IMR-90 (cell line): ENCODE results near the gene MAPKAP1. TPM values are rescaled to one million over a fixed set of nuclear protein-coding genes. Genes with fewer than 3 reads are reported as not detected.

Experiments used
- ATAC-seq: fragments of 200-7000 bp; cut with Tn5 transposase; 2 replicates; pipeline ENCODE4 v1.9.1; 2020; ENCODE audit warnings: low read depth, mild to moderate bottlenecking, moderate library complexity
- BruUV-seq: library from RNA; stranded (reverse); fragments of 400-500 nt; replicated peaks from 2 replicates; lab custom pipeline; 2021; lab: Mats Ljungman, UMichigan
- CTCF ChIA-PET: fragments of 300-600 bp; formaldehyde crosslinking; extraction: SDS; loops from one replicate; lab custom pipeline; 2021; ENCODE audit warnings: antibody characterized with exemption; lab: Yijun Ruan, JAX
- POLR2A ChIA-PET: fragments of 300-600 bp; sonication (Branson Sonifier 250); formaldehyde crosslinking; loops from one replicate; lab custom pipeline; 2022; ENCODE audit warnings: antibody characterized with exemption; ENCODE audit not compliant: unreplicated experiment; lab: Charles Lee
- DNase-seq: peaks from one replicate; pipeline ENCODE4 v3.0.0; 2013
- H2AFZ ChIP-seq: replicated peaks from 2 replicates; pipeline ENCODE3; 2013; ENCODE audit warnings: low read length, mild to moderate bottlenecking; ENCODE audit not compliant: poor library complexity
- H2AK5ac ChIP-seq: 2 replicates; pipeline ENCODE4 v1.6.1; 2013; ENCODE audit warnings: low read depth, low read length, inconsistent platforms
- H2AK9ac ChIP-seq: replicated peaks from 2 replicates; pipeline ENCODE3; 2013; ENCODE audit warnings: mild to moderate bottlenecking, low read depth, low read length, moderate library complexity; ENCODE audit not compliant: poor library complexity
- H2BK120ac ChIP-seq: 2 replicates; pipeline ENCODE4 v1.6.1; 2013; ENCODE audit warnings: low read depth, low read length, inconsistent platforms
- H2BK15ac ChIP-seq: 3 replicates; pipeline ENCODE4 v1.6.1; 2013; ENCODE audit warnings: low read depth, low read length, inconsistent platforms
- H2BK20ac ChIP-seq: 2 replicates; pipeline ENCODE4 v1.6.1; 2013; ENCODE audit warnings: low read depth, mild to moderate bottlenecking, inconsistent platforms, low read length, moderate library complexity
- H2BK5ac ChIP-seq: 2 replicates; pipeline ENCODE4 v1.6.1; 2013; ENCODE audit warnings: mild to moderate bottlenecking, low read depth, low read length, inconsistent platforms; ENCODE audit not compliant: poor library complexity, severe bottlenecking
- H3K14ac ChIP-seq: replicated peaks from 2 replicates; pipeline ENCODE4 v1.6.1; 2013; ENCODE audit warnings: low read depth, low read length, inconsistent platforms
- H3K18ac ChIP-seq: 2 replicates; pipeline ENCODE4 v1.6.1; 2013; ENCODE audit warnings: low read depth, low read length, control low read depth
- H3K23ac ChIP-seq: 2 replicates; pipeline ENCODE4 v1.6.1; 2013; ENCODE audit warnings: low read depth, low read length, inconsistent platforms
- H3K27ac ChIP-seq: 2 replicates; pipeline ENCODE4 v1.5.1; 2013; ENCODE audit warnings: mild to moderate bottlenecking, control low read depth, low read length; ENCODE audit not compliant: insufficient read depth
- H3K27me3 ChIP-seq: 2 replicates; pipeline ENCODE4 v1.6.1; 2013; ENCODE audit warnings: low read length; ENCODE audit not compliant: control insufficient read depth, insufficient read depth
- H3K36me3 ChIP-seq: 2 replicates; pipeline ENCODE4 v1.6.1; 2013; ENCODE audit warnings: low read length, mixed read lengths; ENCODE audit not compliant: control insufficient read depth, insufficient read depth
- H3K4ac ChIP-seq: 2 replicates; pipeline ENCODE4 v1.6.1; 2013; ENCODE audit warnings: low read depth, low read length, inconsistent platforms
- H3K4me1 ChIP-seq: 2 replicates; pipeline ENCODE4 v1.6.1; 2013; ENCODE audit warnings: low read length, mixed read lengths; ENCODE audit not compliant: control insufficient read depth, insufficient read depth
- H3K4me2 ChIP-seq: 2 replicates; pipeline ENCODE4 v1.6.1; 2013; ENCODE audit warnings: low read depth, mild to moderate bottlenecking, control low read depth, low read length, moderate library complexity
- H3K4me3 ChIP-seq: 2 replicates; pipeline ENCODE4 v1.5.1; 2013; ENCODE audit warnings: low read depth, mild to moderate bottlenecking, control low read depth, low read length, moderate library complexity; ENCODE audit not compliant: insufficient read depth
- H3K56ac ChIP-seq: 2 replicates; pipeline ENCODE4 v1.6.1; 2013; ENCODE audit warnings: low read length, inconsistent platforms; ENCODE audit not compliant: insufficient read depth; ENCODE audit errors: extremely low read depth
- H3K79me1 ChIP-seq, 2 experiments: 2 replicates each; pipeline ENCODE4 v1.6.1; 2013; ENCODE audit warnings: low read length in 2 of 2, inconsistent platforms in 1 of 2, low read depth in 1 of 2
- H3K9ac ChIP-seq: 2 replicates; pipeline ENCODE4 v1.6.1; 2013; ENCODE audit warnings: low read depth, low read length, control low read depth
- H3K9me1 ChIP-seq: 2 replicates; pipeline ENCODE4 v1.6.1; 2013; ENCODE audit warnings: low read length, inconsistent platforms; ENCODE audit not compliant: insufficient read depth
- H3K9me3 ChIP-seq: 2 replicates; pipeline ENCODE4 v1.6.1; 2013; ENCODE audit warnings: low read length; ENCODE audit not compliant: control insufficient read depth, insufficient read depth
- H4K20me1 ChIP-seq: 2 replicates; pipeline ENCODE4 v1.6.1; 2013; ENCODE audit warnings: low read length, inconsistent platforms; ENCODE audit not compliant: insufficient read depth
- H4K5ac ChIP-seq: 2 replicates; pipeline ENCODE4 v1.6.1; 2013; ENCODE audit warnings: mild to moderate bottlenecking, low read depth, low read length, control low read depth
- H4K8ac ChIP-seq, 2 experiments: 2 replicates each; pipeline ENCODE4 v1.6.1; 2013; ENCODE audit warnings: low read depth in 2 of 2, low read length in 2 of 2, control low read depth in 1 of 2, inconsistent platforms in 1 of 2
- H4K91ac ChIP-seq: 2 replicates; pipeline ENCODE4 v1.6.1; 2013; ENCODE audit warnings: low read depth, low read length, inconsistent platforms; ENCODE audit not compliant: insufficient read depth
- BHLHE40 ChIP-seq: fragments of 150-350 bp; IDR thresholded peaks from 2 replicates; pipeline ENCODE4 v1.6.1; 2016; ENCODE audit warnings: mild to moderate bottlenecking, low read depth, low read length
- CEBPB ChIP-seq: IDR thresholded peaks from 2 replicates; pipeline ENCODE4 v1.6.1; 2012; ENCODE audit warnings: low read depth, low read length, improper control_type of control experiment
- MAFK ChIP-seq: IDR thresholded peaks from 2 replicates; pipeline ENCODE4 v1.6.1; 2012; ENCODE audit warnings: low read depth, low read length, improper control_type of control experiment
- MAZ ChIP-seq: IDR thresholded peaks from 2 replicates; pipeline ENCODE4 v1.6.1; 2012; ENCODE audit warnings: low read depth, mild to moderate bottlenecking, low read length, improper control_type of control experiment, moderate library complexity, borderline replicate concordance
- MXI1 ChIP-seq: IDR thresholded peaks from 2 replicates; pipeline ENCODE4 v1.6.1; 2012; ENCODE audit warnings: low read depth, mild to moderate bottlenecking, low read length, moderate library complexity, borderline replicate concordance
- POLR2A ChIP-seq: IDR thresholded peaks from 2 replicates; pipeline ENCODE4 v1.6.1; 2012; ENCODE audit warnings: mild to moderate bottlenecking, low read depth, low read length
- RAD21 ChIP-seq: IDR thresholded peaks from 2 replicates; pipeline ENCODE4 v1.6.1; 2012; ENCODE audit warnings: low read length, improper control_type of control experiment
- RFX5 ChIP-seq: IDR thresholded peaks from 2 replicates; pipeline ENCODE4 v1.8.0; 2012; ENCODE audit warnings: low read depth, mild to moderate bottlenecking, low read length, moderate library complexity
- SMC3 ChIP-seq: fragments of 150-350 bp; IDR thresholded peaks from 2 replicates; pipeline ENCODE4 v1.6.1; 2016; ENCODE audit warnings: low read depth, mild to moderate bottlenecking, antibody characterized with exemption, low read length, moderate library complexity
- WGBS, 2 experiments: methylation state at CpG; one replicate each; pipeline versions ENCODE4 v1.1.5 to v1.1.7; 2013; ENCODE audit warnings: missing lambda C conversion rate in 2 of 2; ENCODE audit not compliant: insufficient read length in 1 of 2; ENCODE audit errors: extremely low coverage in 2 of 2; 5-methylcytosine and 5-hydroxymethylcytosine counted together
- dilution Hi-C: fragments of 300-500 bp; cut with HindIII; formaldehyde crosslinking; loops from one replicate; pipeline ENCODE4 v1.14.3; 2018; ENCODE audit warnings: low sequenced_read_pairs; ENCODE audit not compliant: unreplicated experiment
- in situ Hi-C: fragments of 300-500 bp; cut with MboI; formaldehyde crosslinking; loops from 3 replicates; pipeline ENCODE4 v1.14.3; 2019; ENCODE audit warnings: low sequenced_read_pairs, inconsistent platforms, mixed read lengths
- intact Hi-C: fragments of 100-400 bp; cut with micrococcal nuclease; formaldehyde crosslinking; loops from 2 replicates; pipeline ENCODE4 v1.10.0; 2022
- polyA plus RNA-seq, 3 experiments: library from polyadenylated mRNA; depleted of rRNA; stranded (reverse); fragments of >200 nt; gene quantifications; 2 replicates each; pipeline ENCODE4 v1.2.3, GENCODE V29; 2012; ENCODE audit warnings: low replicate concordance in 1 of 3
- total RNA-seq: library from RNA; depleted of rRNA; stranded (reverse); fragments of >200 nt; gene quantifications from 2 replicates; pipeline ENCODE4 v1.2.3, GENCODE V29; 2012

The MAPKAP1 gene
- total and polyA plus RNA-seq, 2 of the 4 experiments (the other 2 are of a cell fraction): 87.2 to 158 TPM

DNA sequence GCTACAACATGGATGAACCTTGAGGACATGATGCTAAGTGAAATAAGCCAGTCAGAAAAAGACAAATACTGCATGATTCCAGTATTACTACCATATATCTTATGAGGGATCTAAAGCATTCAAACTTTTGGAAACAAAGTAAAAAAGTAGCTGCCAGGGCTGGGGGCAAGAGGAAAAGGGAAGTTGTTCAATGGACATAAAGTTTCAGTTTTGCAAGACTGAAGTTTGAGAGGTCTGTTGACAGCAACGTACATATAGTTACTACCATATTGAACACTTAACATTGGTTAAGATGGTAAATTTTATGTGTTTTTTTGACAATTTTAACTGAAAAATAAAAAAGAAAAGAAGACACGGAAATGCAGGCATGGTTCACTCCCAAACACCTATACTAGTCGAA lies 77.6 kb downstream of the MAPKAP1 start:
- no peak overlapping the region for H4K8ac ChIP-seq
- H2BK120ac ChIP-seq: no peak overlapping the region
- no peak for DNase-seq
- intact Hi-C loops (no loop called here), dilution Hi-C loops (no loop called here), in situ Hi-C loops (no loop called here)
- no peak overlapping the region for H3K23ac ChIP-seq
- H3K4me1 ChIP-seq: peaks cover 9% of the 10 kb centered on the region
- H3K4me2 ChIP-seq: no peak overlapping the region
- H3K27ac ChIP-seq: no peak overlapping the region
- BruUV-seq: no TSS peak
- ChIA-PET POLR2A (no interaction called here), CTCF (interaction anchor here (0.6 to 1.0 kb wide), 2 partner anchors 71 to 110 kb away, joined by 3 read pairs; no protein-coding TSS in a partner anchor)
- H3K9me1 ChIP-seq: peaks cover 16% of the 10 kb centered on the region
- no peak overlapping the region for H2BK5ac ChIP-seq
- TF ChIP-seq CEBPB: no peak
- no peak for TF ChIP-seq MAFK
- no peak for TF ChIP-seq MAZ
- no peak for TF ChIP-seq RFX5
- TF ChIP-seq BHLHE40: no peak
- no peak for TF ChIP-seq MXI1
- no peak for TF ChIP-seq SMC3
- no peak for TF ChIP-seq POLR2A
- no peak for TF ChIP-seq RAD21
- H2AK5ac ChIP-seq: no peak overlapping the region
- H3K14ac ChIP-seq: no peak overlapping the region
- H3K79me1 ChIP-seq: peaks cover 47 to 80% of the 10 kb centered on the region in 2 experiments
- H4K91ac ChIP-seq: no peak overlapping the region
- no peak overlapping the region for H4K5ac ChIP-seq
- H2AFZ ChIP-seq: no peak overlapping the region
- no peak overlapping the region for H3K56ac ChIP-seq
- H2BK15ac ChIP-seq: no peak overlapping the region
- H3K18ac ChIP-seq: no peak overlapping the region
- H2BK20ac ChIP-seq: no peak overlapping the region
- peaks cover 60% of the 10 kb centered on the region for H4K20me1 ChIP-seq
- no peaks in the 10 kb centered on the region for H3K36me3 ChIP-seq
- H3K4me3 ChIP-seq: no peak overlapping the region
- H3K4ac ChIP-seq: no peak overlapping the region
- H3K27me3 ChIP-seq: no peaks in the 10 kb centered on the region
- no peak for ATAC-seq
- no peak overlapping the region for H3K9ac ChIP-seq
- WGBS, 2 experiments: no CpG with 5 or more reads among the region's 3 CpGs
- H2AK9ac ChIP-seq: no peak overlapping the region
- H3K9me3 ChIP-seq: no peaks in the 10 kb centered on the region
